Raji (cell line): ENCODE measurements around the gene TH.

ENCODE experiments used
- POLR2A ChIP-seq: IDR thresholded peaks from 2 replicates; pipeline ENCODE4 v1.6.1; 2011; ENCODE audit warnings: low read depth, low read length, control low read depth; ENCODE audit not compliant: insufficient read depth

The TH gene

DNA sequence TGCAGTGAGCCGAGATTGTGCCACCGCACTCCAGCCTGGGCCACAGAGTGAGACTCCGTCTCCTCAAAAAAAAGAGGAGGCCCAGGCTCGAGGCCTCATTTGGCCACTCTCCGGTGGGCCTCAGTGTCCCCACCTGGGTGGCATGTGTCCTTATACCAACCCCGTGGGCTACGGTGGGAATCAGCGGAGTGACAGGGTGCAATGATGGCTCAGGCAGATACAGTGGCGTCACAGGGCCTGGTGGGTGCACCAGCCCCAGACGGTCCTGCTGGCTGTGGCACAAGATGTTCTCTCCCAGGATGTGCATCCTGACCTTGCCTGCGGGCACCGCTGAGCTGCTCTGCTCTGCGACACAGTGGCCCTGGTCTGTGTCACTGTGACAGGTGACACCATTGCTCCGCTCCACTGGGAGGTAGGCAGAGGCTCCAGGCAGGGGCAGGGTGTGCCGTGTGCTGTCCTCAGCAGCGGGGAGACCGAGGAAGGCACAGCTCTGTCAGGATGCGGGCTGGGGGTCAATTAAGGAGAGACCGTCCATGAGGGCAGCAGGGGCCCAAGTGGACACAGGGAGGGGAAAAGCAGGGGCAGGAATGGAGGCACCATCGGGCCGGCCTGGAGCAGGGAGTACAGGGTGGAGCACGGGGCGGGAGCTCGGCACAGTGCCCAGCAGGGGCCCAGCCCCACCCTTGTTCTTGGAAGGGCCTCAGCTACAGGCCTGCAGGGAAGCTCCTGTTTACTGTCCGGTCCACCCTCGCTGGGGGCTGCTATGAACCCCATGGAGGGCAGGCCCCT is 21.7 kb upstream of the TH start:
- TF ChIP-seq POLR2A: no peak

DNA sequence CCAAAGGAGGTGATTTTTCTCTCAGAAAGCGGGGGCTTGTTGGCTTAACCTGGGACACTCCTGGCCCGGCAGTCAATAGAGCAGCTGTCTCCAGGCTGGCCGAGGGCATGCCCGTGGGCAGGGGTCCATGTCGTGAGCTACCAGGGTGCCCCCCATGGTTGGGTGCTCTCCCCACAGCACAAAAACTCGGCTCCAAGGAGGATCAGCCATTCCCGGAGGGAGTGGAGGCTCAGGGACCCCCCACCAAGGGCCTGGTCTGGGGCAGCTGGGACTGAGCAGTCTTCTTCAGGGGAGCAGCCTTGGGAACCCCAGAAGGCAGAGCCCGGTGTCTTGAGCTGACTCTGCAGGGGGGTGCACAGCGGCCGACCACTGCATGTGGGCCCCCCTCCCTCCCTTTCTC is 20.8 kb upstream of the TH start:
- TF ChIP-seq POLR2A: no peak

DNA sequence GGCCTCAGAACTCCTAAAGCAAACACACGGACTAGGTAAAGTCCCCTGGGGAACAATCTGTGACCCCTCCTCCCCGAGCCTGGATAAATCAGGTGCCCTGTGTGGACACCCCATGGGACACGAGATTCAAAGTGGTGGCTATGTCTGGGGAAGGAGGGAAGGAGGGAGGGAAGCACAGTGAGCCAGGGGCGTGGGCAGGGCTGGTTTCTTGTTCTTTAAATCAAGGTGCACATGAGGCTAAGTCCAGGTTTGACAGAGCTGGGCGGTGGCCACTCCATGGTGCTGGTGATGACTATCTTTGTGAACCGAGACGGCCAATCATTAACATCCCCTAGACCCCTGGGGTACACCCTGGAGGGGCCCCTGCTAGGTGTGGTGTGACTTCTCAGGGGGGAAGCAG is 20.3 kb upstream of the TH start:
- no peak for TF ChIP-seq POLR2A

DNA sequence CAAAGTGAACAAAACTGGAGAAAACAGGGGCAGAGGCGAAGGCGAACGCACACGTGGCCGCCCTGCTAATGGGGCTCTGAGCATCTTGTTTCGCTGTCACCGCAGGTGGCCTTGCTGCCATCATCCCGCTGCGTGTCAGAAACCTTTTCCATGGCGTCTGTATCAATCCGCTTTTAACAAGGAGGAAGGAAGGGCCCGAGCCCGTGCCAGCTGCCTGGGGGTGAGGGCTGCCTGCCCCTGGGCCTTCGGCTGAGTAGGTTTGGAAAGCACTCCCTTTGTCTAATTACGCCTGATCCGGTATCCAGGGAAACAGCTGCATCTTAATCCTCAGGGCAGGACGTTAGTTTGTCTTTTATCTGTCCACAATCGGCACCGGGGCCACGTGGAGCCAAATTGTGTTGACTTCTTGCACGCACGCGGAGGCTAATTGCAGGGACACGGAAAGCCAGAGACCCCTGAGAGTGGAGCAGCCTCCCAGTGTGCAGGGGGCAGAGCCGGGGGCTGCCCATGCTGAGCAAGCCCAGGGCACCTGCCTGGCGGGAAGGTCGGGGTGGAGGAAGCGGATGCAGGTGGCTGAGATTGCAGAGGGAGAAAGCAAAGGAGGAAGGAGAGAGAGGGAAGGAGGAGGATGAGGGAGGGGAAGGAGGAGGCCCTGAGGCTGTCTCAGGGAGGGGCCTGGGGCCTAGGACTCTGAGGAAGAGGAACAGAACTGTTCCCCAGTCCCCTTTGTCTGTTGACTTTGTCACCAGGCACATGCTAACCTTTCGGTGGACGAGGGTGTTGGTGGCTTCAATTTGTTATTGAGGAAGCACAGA is 19.2 kb upstream of the TH start:
- TF ChIP-seq POLR2A: no peak

DNA sequence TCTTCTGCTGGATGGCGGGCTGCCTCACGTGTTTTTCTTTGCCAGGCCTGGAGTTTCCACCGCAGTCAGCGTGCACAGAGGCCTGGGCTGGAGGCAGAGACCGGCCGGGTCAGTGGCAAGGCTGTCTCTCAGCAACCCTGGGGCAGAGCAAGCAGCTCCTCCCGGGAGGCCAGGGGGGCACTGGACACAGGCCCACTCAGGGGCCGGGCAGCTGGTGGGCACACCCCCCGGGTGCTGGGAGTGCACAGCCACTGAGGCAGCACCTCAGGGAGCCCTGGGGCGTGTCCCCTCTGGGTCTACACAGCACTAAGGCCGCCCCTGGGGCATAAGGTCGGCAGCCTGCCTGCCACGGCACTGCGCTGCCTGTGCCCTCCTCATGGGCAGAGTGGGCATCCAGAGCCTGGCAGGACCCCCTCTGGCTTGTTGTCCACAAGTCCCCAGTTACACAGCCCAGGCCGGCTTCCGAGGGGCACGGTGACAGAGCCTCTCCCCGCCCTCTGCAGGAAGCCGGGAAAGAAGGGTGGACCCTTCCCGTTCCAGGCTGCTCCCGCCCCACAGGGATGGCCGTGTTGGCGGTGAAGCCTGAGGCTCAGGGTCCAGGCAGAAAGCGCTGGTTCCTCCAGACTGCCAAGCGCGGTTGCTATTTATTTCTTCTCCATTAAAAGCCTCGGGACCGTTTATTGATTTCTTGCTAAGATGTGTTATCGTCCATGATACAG is 18.5 kb upstream of the TH start:
- no peak for TF ChIP-seq POLR2A

DNA sequence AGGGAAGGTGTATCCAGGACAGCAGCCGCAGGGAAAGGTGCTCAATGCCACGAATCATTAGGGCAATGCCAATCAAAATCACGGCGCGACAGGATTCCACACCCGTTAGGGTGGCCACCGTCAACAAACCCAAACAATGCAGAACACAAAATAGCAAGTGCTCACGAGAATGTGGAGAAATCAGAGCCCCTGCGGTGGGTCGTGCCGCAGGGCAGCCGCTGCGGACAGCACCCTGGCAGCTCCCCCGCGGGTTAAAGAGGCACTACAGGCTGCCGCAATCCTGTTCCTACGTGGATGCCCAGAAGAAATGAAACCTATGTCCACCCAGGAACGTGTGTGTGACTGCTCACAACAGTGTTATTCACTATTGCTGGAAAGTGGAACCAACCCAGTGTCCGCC is 17.1 kb upstream of the TH start:
- TF ChIP-seq POLR2A: no peak

DNA sequence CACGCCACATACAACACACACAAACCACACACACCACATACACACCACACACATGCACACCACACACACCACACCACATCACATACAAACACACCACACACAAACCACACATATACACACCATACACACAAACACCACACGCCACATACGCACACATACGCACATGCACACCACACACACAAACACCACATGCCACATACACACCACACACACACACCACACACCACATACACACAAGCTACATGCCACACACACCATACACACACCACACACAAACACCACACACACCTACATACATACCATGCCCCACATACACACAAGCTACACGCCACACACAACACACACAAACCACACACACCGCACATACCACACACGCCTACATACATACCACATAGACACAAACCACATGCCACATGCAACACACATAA is 15.7 kb upstream of the TH start:
- no peak for TF ChIP-seq POLR2A

DNA sequence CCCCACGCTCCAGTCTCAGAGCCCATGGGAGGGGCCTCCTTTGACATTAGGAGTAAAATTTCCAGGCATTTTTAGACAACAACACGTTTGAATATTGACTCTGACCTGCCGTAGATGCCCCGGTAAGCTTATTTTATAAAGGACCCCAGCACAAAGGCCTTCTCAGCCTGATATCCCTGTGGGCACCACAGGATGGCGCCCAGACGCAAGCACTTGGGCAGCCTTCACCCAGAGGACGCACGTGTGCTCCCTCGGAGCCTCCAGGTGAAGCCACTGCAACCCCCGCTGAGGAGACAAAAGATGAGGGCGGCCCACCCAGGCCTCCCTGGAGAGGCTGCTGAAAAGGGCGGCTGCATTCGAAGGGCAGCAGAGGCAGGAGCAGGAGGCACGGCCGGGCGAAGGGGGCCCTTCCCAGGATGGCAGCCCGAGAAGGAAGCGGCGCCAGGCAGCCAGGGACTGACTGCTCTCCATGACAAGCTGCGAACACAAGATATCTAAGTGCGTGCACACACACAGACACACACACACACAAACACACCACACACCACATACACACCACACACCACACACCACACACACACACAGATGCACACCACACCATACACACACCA is 15.2 kb upstream of the TH start:
- no peak for TF ChIP-seq POLR2A

DNA sequence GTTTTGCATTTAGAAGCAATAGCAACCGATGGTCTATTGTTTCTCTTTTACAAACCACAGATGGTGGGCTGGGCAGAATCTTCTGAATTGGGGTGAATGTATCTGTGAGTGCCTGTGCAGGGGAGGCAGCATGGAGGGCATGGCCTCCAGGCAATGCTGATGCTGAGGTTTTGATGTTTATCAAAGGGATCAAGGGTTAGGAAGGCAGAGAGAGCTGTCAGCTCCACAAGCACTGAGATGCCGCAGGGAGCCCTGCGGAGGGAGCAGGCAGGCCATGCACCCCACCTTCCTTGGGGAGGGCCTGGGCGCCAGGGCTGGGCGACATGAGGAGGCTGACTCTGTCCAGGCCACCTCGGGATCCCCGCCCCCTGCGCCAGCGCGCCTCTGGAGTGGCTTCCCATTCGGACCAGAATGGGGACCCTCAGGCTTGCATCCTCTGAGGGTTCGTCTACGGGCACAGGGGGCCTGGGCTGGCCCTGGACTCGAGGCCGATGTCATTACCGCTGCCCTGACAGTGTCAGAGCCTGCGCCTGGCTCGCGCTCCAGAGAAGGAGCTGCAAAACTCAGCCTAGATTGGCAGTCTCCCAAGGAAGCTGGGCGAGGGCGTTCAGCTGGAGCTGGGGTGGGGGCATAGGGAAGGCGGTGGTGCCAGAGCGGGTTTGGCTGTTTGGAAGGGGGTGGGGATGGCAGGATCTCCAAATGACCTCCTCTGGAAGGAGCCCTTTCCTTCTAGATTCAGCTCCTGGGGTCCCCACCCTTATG is 13.9 kb upstream of the TH start:
- TF ChIP-seq POLR2A: no peak

DNA sequence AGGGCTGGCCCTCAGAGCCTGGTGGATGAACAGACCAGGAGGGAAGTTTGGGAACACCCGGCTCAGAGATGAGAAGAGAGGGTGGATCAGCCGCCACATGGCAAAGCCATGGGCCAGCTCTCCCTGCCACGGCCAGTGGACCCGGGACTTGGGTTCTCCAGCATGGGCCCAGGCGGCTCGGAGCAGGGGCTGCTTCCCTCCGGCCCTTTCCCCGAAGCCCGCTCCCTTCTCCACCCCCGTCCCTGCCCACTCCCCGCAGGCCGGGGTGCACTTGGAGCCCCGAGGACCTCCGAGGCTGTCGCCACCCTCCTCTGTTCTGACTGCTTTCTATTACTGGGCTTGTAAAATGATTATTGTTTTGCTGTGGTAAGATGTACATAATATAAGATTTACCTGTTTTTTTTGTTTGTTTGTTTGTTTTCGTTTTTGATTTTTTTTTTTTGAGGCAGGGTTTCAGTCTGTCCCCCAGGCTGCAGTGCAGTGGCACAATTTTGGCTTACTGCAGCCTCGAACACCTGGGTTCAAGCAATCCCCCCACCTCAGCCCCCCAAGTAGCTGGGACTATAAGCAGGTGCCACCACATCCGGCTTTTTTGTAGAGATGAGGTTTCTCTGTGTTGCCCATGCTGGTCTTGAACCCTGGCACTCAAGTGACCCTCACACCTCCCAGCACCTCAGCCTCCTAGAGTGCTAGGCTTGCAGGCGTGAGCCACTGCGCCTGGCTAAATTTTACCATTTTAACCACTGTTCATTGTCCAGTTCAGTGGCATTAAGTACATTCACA is 11.3 kb upstream of the TH start:
- TF ChIP-seq POLR2A: no peak

DNA sequence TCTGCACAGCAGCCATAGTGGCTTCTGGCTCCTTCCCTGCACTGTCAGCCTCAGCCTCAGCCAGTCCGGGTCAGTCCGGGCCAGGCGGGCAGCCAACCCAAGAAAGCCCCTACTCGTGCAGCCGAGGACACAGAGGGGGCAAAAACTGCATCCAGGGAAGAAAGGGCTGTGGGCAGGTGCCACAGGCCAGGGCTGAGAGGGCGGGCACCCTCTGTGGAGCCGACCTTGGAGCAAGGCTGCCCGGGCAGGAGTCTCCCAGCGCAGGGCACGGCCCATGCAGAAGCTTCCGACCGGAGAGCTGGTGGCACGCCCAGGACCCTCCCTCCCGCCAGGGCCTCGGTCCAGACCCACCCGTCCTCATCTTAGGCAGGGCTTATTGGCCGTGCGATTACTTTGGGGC is 10.5 kb upstream of the TH start:
- TF ChIP-seq POLR2A: no peak

DNA sequence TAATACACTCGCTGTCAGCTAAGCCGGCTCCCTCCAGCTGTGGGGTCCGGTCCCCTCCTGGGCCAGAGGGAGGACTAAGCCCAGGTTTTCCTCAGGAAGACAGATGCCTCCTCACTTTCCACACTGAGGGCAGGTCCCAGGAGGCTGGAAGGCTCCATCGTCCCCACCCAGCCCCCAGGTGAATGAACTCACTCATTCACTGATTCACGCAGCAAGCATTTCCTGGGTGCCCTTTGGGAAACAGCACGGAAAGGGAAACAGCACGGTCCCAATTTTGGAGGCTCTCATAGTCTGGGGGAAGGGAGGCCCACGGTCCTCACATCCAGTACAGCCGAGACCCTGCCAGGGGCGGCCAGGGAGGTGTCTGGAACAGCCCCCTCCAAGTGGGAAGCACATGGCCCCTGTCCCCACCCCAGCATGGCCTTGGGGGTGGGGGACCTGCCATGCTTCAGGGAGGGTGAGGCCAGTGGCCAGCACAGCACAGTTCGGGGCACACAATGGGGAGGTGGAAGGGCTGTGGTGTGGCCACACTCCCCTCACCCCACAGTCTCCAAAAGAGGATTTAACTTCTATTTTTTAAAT is 9.3 kb upstream of the TH start:
- no peak for TF ChIP-seq POLR2A

DNA sequence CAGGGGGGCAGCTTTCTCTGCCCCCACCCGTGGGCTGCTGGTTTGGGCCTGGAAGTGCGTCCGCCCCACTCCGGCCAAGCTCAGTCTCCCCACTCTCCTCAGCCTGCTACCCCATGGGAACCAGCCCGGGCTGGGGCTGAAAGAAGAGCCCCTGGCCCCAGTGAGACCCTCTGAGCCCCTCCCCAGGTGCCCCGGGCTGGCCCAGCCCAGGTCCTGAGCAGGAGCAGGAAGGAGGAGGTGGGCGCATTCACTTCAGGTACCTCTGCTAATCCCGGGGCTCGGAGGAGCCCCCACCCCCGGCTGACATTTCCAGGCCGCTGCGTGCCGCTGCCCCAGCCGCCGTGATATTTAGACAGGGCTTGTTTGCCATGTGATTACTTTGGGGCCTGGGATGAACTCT is 8.7 kb upstream of the TH start:
- no peak for TF ChIP-seq POLR2A

DNA sequence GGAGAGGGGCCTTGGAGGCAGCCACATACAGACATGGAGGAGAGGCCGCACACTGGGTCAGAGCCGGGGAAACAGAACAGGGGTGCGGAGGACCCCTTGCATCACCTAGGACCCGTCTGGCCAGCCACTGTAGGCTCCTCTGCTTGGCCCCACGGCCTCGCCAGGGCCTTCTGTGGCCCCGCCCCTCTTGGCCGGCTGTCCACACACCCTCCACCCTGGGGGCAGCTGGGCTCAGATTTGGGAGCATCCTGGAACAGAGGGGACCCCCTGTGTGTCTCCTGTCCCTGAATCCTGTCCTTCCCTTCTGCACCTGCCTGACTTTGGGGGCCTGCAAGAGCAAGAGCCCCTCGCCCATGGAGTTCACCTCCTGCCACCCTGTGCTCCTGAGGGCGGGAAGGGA is 7.9 kb upstream of the TH start:
- no peak for TF ChIP-seq POLR2A

DNA sequence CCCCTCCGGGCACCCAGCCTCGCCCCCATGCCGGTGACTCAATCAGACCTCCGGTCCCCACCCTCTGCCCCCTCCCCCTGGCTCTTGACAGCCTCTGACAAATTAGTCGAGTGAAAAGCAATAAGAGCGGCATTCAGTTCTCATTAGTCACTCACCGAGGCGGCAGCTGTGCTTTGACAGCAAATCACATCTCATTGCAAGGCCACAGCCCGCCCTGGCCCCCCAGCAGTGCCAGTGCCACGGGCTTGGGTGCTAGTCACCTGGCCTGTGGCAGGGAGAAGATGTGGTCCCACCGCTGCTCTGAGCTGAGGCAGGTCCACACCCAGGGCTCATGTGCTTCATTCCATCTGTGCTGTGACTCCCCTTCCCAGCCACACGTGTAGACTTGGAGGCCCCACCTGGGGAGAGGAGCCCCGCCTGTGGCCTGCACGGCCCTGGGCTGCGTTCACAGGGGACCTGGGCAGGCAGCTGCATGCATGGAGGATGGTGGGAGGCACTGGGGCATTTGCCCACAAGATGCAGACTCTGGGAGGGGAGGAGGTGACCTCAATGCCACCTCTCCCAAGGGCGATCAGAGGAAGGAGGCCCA is 7.4 kb upstream of the TH start:
- no peak for TF ChIP-seq POLR2A
